Tibial nerve (tissue), 4 donors: ENCODE measurements around the gene PCDHGA2. TPM values are rescaled to one million over a fixed set of nuclear protein-coding genes. Genes with fewer than 3 reads are reported as not detected.
"Not testable (repeated sequence)": the region's sequence is repeated elsewhere in the genome, so short reads cannot be mapped to it uniquely, and the experiment has no call there.

Source experiments
- DNase-seq, 2 donors: peaks; one replicate each; pipeline ENCODE4 v3.0.0-alpha.2; 2019; ENCODE audit warnings: low spot score in 2 of 2
- H3K27ac ChIP-seq, 4 donors: fragments of 200-600 bp; sonication (generic) in 3 of 4; one replicate each; pipeline ENCODE4 v1.5.1; 2017 to 2019; ENCODE audit warnings: mild to moderate bottlenecking in 1 of 4
- H3K27me3 ChIP-seq, 2 donors: fragments of 200-600 bp; sonication (generic) in 1 of 2; one replicate each; pipeline versions ENCODE4 v1.5.1 to v1.6.0; 2017 to 2019
- H3K36me3 ChIP-seq, 3 donors: fragments of 200-600 bp; sonication (generic); one replicate each; pipeline ENCODE4 v1.5.1; 2018 to 2019
- H3K4me1 ChIP-seq, 4 donors: fragments of 200-600 bp; sonication (generic) in 3 of 4; one replicate each; pipeline ENCODE4 v1.5.1; 2017 to 2019
- H3K4me3 ChIP-seq, 4 donors: fragments of 200-600 bp; sonication (generic) in 3 of 4; one replicate each; pipeline ENCODE4 v1.5.1; 2017 to 2019; ENCODE audit warnings: mild to moderate bottlenecking in 1 of 4, moderate library complexity in 1 of 4
- H3K9me3 ChIP-seq, 4 donors: fragments of 200-600 bp; sonication (generic) in 3 of 4; one replicate each; pipeline ENCODE4 v1.5.1; 2017 to 2019
- CTCF ChIP-seq, 5 experiments: fragments of 200-600 bp in 3 of 5; fragments of 450-650 bp in 2 of 5; sonication (generic) in 3 of 5; IDR thresholded peaks; one replicate each; pipeline ENCODE4 v1.5.1; 2016 to 2019; ENCODE audit warnings: antibody characterized with exemption in 5 of 5, mild to moderate bottlenecking in 3 of 5, moderate library complexity in 2 of 5
- EP300 ChIP-seq, 2 donors: sonication (generic); formaldehyde crosslinking; IDR thresholded peaks; one replicate each; pipeline ENCODE4 v1.6.1; 2017; ENCODE audit warnings: antibody characterized with exemption in 2 of 2, mild to moderate bottlenecking in 1 of 2
- POLR2A ChIP-seq, 2 donors: fragments of 450-650 bp; IDR thresholded peaks; one replicate each; pipeline ENCODE4 v1.6.1; 2017; ENCODE audit warnings: antibody characterized with exemption in 2 of 2, mild to moderate bottlenecking in 2 of 2, moderate library complexity in 2 of 2
- WGBS, 2 donors: methylation state at CpG; one replicate each; pipeline ENCODE4 v1.1.5; 2018; 5-methylcytosine and 5-hydroxymethylcytosine counted together
- total RNA-seq, 4 donors: library from RNA; depleted of rRNA; stranded (reverse); fragments of >200 nt; gene quantifications; one replicate each; pipeline ENCODE4 v1.1.0, GENCODE V29; 2016

Gene PCDHGA2
- total RNA-seq, 4 donors from 2014 or later = 9.6 to 20.4 (median 12.7) TPM

DNA sequence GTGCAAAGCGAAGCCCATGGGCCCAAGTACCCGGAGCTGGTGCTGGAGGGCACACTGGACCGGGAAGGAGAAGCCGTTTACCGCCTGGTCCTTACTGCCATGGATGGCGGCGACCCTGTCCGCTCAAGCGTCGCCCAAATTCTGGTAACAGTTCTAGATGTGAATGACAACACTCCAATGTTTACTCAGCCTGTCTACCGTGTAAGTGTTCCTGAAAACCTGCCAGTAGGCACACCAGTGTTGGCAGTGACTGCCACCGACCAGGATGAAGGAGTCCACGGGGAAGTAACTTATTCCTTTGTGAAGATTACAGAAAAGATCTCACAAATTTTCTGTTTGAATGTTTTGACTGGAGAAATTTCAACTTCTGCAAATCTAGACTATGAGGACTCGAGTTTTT, 36.1 kb downstream of the PCDHGA2 start:
- no peak overlapping the region for H3K4me3 ChIP-seq

GRCh38 chr5:141375444-141376155, 37.0 kb downstream of the PCDHGA2 start:
- H3K4me1 ChIP-seq, H3K27me3 ChIP-seq, DNase-seq, H3K4me3 ChIP-seq, H3K27ac ChIP-seq: not testable (repeated sequence)
- peaks cover 0 to 99% (median 48%) of the 10 kb centered on the region in 4 donors for H3K9me3 ChIP-seq
- peaks cover 0 to 31% (median 0%) of the 10 kb centered on the region in 3 donors for H3K36me3 ChIP-seq
- WGBS, 2 donors = 38 to 63% methylated on average over 12 to 37 of the region's 48 CpGs

More for the DNA sequence above, 36.1 kb downstream of the PCDHGA2 start:
- H3K27ac ChIP-seq = no peak overlapping the region
- H3K4me1 ChIP-seq = no peaks in the 10 kb centered on the region
- no peak for DNase-seq
- no peak for TF ChIP-seq EP300 (IDR thresholded peaks at IDR 0.05)
- TF ChIP-seq POLR2A (IDR thresholded peaks at IDR 0.05) = no peak
- TF ChIP-seq CTCF (IDR thresholded peaks at IDR 0.05) = no peak
- H3K27me3 ChIP-seq = no peaks in the 10 kb centered on the region
- H3K36me3 ChIP-seq = peaks cover 0 to 35% (median 0%) of the 10 kb centered on the region in 3 donors
- 58 to 68% methylated on average over 14 of the region's 14 CpGs for WGBS, 2 donors
- peaks cover 0 to 99% (median 51%) of the 10 kb centered on the region in 4 donors for H3K9me3 ChIP-seq

DNA sequence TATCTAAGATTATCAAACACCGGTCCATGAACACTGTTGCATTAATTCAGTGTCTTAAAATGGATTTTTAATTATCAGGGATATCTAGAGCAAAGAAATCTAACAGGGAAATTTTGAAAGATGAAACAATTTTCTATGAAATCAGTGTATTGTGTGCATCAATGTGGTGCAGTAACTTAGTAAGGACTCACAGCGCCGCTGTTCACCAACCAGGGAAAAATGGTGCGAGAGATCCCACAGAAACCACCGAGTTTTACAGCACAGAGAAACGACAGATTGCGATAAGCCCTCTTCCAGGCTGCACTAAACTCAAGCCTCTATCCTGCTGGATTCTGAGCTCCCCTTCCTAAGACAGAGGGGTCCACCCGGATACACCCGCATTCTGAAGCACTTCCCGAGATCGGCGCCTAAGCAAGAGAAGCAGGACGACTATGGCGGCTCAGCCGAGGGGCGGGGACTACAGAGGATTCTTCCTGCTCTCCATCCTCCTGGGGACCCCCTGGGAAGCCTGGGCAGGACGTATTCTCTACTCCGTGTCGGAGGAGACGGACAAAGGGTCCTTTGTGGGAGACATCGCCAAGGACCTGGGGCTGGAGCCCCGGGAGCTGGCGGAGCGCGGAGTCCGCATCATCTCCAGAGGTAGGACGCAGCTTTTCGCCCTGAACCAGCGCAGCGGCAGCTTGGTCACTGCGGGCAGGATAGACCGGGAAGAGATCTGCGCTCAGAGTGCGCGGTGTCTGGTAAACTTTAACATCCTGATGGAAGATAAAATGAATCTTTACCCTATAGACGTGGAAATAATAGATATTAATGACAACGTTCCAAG, 44.1 kb downstream of the PCDHGA2 start, which contains the start of gene PCDHGA7:
TSS of gene PCDHGA7 (plus strand) at position 274 of the 826 bp plus-strand sequence. CDS start at position 432, 158 bp downstream.
- 19 to 20% methylated on average over 32 to 36 of the region's 37 CpGs for WGBS, 2 donors
- Histone ChIP-seq H3K36me3 (peaks cover 0 to 40% (median 0%) of the 10 kb centered on the region in 3 donors), H3K27ac (no peak within 1 kb of the TSS), H3K9me3 (peaks cover 0 to 100% (median 48%) of the 10 kb centered on the region in 4 donors), H3K4me3 (peak within 1 kb of the TSS in 1 of 4 donors; percentile 21), H3K27me3 (no peaks in the 10 kb centered on the region), H3K4me1 (no peaks in the 10 kb centered on the region)
- no peak for TF ChIP-seq EP300 (IDR thresholded peaks at IDR 0.05)
- no peak for TF ChIP-seq CTCF (IDR thresholded peaks at IDR 0.05)
- TF ChIP-seq POLR2A (IDR thresholded peaks at IDR 0.05) = no peak
- DNase-seq = no peak

- no peaks in the 10 kb centered on the region for H3K4me1 ChIP-seq
- H3K9me3 ChIP-seq = peaks cover 0 to 97% (median 46%) of the 10 kb centered on the region in 4 donors
- no peaks in the 10 kb centered on the region for H3K27me3 ChIP-seq
- no peak for DNase-seq
- H3K4me3 ChIP-seq = no peak overlapping the region
- no peak overlapping the region for H3K27ac ChIP-seq
- 37 to 48% methylated on average over 21 of the region's 21 CpGs for WGBS, 2 donors
- TF ChIP-seq POLR2A (IDR thresholded peaks at IDR 0.05) (no peak), EP300 (IDR thresholded peaks at IDR 0.05) (no peak), CTCF (IDR thresholded peaks at IDR 0.05) (no peak)
- H3K36me3 ChIP-seq = peaks cover 0 to 40% (median 0%) of the 10 kb centered on the region in 3 donors
Measured at GRCh38 chr5:141383345-141383744, 44.8 kb downstream of the PCDHGA2 start.

GRCh38 chr5:141384471-141385267, 46.1 kb downstream of the PCDHGA2 start:
- no peak for DNase-seq
- 47 to 58% methylated on average over 34 to 37 of the region's 43 CpGs for whole genome bisulfite sequencing, 2 donors

More at GRCh38 chr5:141384471-141385267, 46.1 kb downstream of the PCDHGA2 start:
- no peaks in the 10 kb centered on the region for H3K4me1 ChIP-seq
- H3K27me3 ChIP-seq = no peaks in the 10 kb centered on the region
- H3K9me3 ChIP-seq = peaks cover 0 to 97% (median 48%) of the 10 kb centered on the region in 4 donors
- TF ChIP-seq CTCF (IDR thresholded peaks at IDR 0.05) (no peak), POLR2A (IDR thresholded peaks at IDR 0.05) (no peak), EP300 (IDR thresholded peaks at IDR 0.05) (no peak)
- no peak overlapping the region for H3K4me3 ChIP-seq
- peaks cover 0 to 45% (median 0%) of the 10 kb centered on the region in 3 donors for H3K36me3 ChIP-seq
- H3K27ac ChIP-seq = no peak overlapping the region
